GM23338 (cell line): ENCODE measurements around the gene MKNK2. TPM values are rescaled to one million over a fixed set of nuclear protein-coding genes. Genes with fewer than 3 reads are reported as not detected.
A peak's percentile ranks its signal among the peaks of the same experiment; 100 is the strongest.

Experiments
- ATAC-seq: fragments of 200-7000 bp; cut with Tn5 transposase; 3 replicates; pipeline ENCODE4 v1.9.1; 2020
- DNase-seq: peaks from one replicate; pipeline ENCODE4 v3.0.0-alpha.2; 2015; ENCODE audit warnings: low spot score
- H2AFZ ChIP-seq: fragments of 200-600 bp; sonication (generic); 2 replicates; pipeline ENCODE4 v1.8.0; 2016; ENCODE audit warnings: antibody characterized with exemption, mild to moderate bottlenecking, moderate library complexity
- H3F3A ChIP-seq: fragments of 200-600 bp; sonication (generic); replicated peaks from 2 replicates; pipeline ENCODE4 v1.8.0; 2017; ENCODE audit warnings: antibody characterized with exemption, mixed run types, low read depth
- H3K27ac ChIP-seq: fragments of 200-600 bp; sonication (generic); 2 replicates; pipeline ENCODE4 v1.6.1; 2016; ENCODE audit warnings: low read depth
- H3K27me3 ChIP-seq: fragments of 200-600 bp; sonication (generic); 2 replicates; pipeline ENCODE4 v1.8.0; 2016; ENCODE audit warnings: mild to moderate bottlenecking, mixed run types, moderate library complexity; ENCODE audit not compliant: insufficient read depth
- H3K36me3 ChIP-seq: fragments of 200-600 bp; sonication (generic); 2 replicates; pipeline ENCODE4 v1.8.0; 2016; ENCODE audit warnings: mild to moderate bottlenecking; ENCODE audit not compliant: insufficient read depth
- H3K4me1 ChIP-seq: fragments of 200-600 bp; sonication (generic); 2 replicates; pipeline ENCODE4 v1.8.0; 2016; ENCODE audit warnings: mild to moderate bottlenecking, moderate library complexity; ENCODE audit not compliant: insufficient read depth
- H3K4me2 ChIP-seq: fragments of 200-600 bp; sonication (generic); 2 replicates; pipeline ENCODE4 v1.7.1; 2017; ENCODE audit warnings: mixed run types
- H3K4me3 ChIP-seq: fragments of 200-600 bp; sonication (generic); 2 replicates; pipeline ENCODE4 v1.6.1; 2016; ENCODE audit warnings: mixed run types
- H3K79me2 ChIP-seq: fragments of 200-600 bp; sonication (generic); replicated peaks from 2 replicates; pipeline ENCODE4 v1.8.0; 2017; ENCODE audit warnings: mild to moderate bottlenecking; ENCODE audit not compliant: insufficient read depth
- H3K9me2 ChIP-seq: fragments of 200-600 bp; sonication (generic); 2 replicates; pipeline ENCODE4 v1.8.0; 2017; ENCODE audit not compliant: insufficient read depth
- H4K20me1 ChIP-seq: fragments of 200-600 bp; sonication (generic); replicated peaks from 2 replicates; pipeline ENCODE4 v1.8.0; 2017; ENCODE audit warnings: mild to moderate bottlenecking; ENCODE audit not compliant: insufficient read depth
- H3K27ac Mint-ChIP-seq: 2 replicates; pipeline ENCODE4 v1.8.0; 2020; ENCODE audit warnings: inconsistent platforms, mild to moderate bottlenecking, moderate library complexity, mixed read lengths
- H3K27me3 Mint-ChIP-seq: 3 replicates; pipeline ENCODE4 v1.8.0; 2022; ENCODE audit warnings: low read depth, mild to moderate bottlenecking, moderate library complexity, mixed read lengths, inconsistent platforms; ENCODE audit not compliant: insufficient read depth, poor library complexity
- H3K36me3 Mint-ChIP-seq: 3 replicates; pipeline ENCODE4 v1.8.0; 2021; ENCODE audit warnings: low read depth, mild to moderate bottlenecking, inconsistent platforms, moderate library complexity, mixed read lengths
- H3K4me1 Mint-ChIP-seq: 3 replicates; pipeline ENCODE4 v1.8.0; 2020; ENCODE audit warnings: mild to moderate bottlenecking, inconsistent platforms, mixed read lengths
- H3K4me3 Mint-ChIP-seq: 3 replicates; pipeline ENCODE4 v1.8.0; 2021; ENCODE audit warnings: moderate library complexity, mild to moderate bottlenecking, inconsistent platforms, mixed read lengths
- H3K9me3 Mint-ChIP-seq: 3 replicates; pipeline ENCODE4 v1.8.0; 2020; ENCODE audit warnings: moderate library complexity, mild to moderate bottlenecking, inconsistent platforms, mixed read lengths
- CREB1 ChIP-seq: fragments of 250-450 bp; sonication (Bioruptor Pico); IDR thresholded peaks from 2 replicates; pipeline ENCODE4 v1.5.0; 2020; ENCODE audit warnings: low read depth, mild to moderate bottlenecking, moderate library complexity
- CTCF ChIP-seq, 2 experiments: fragments of 200-600 bp in 1 of 2; sonication (generic) in 1 of 2; conservative IDR thresholded peaks; 2 replicates each; pipeline versions ENCODE4 v1.5.1 to v1.6.1; 2016 to 2017; ENCODE audit warnings: antibody characterized with exemption in 2 of 2, low read depth in 2 of 2, mild to moderate bottlenecking in 2 of 2, moderate library complexity in 1 of 2
- ETS1 ChIP-seq: IDR thresholded peaks from 2 replicates; pipeline ENCODE4 v1.6.1; 2016; ENCODE audit warnings: antibody characterized with exemption
- EZH2 ChIP-seq: fragments of 200-600 bp; sonication (generic); IDR thresholded peaks from one replicate; pipeline ENCODE4 v1.8.0; 2017; ENCODE audit warnings: antibody characterized with exemption, mild to moderate bottlenecking, low read depth; ENCODE audit not compliant: unreplicated experiment
- EZH2phosphoT487 ChIP-seq: fragments of 200-600 bp; sonication (generic); IDR thresholded peaks from one replicate; pipeline ENCODE4 v1.8.1; 2018; ENCODE audit warnings: antibody characterized with exemption; ENCODE audit not compliant: unreplicated experiment
- JUNB ChIP-seq: IDR thresholded peaks from one replicate; pipeline ENCODE4 v1.6.1; 2016; ENCODE audit warnings: antibody characterized with exemption; ENCODE audit not compliant: unreplicated experiment
- NANOG ChIP-seq: IDR thresholded peaks from 2 replicates; pipeline ENCODE4 v1.6.1; 2016; ENCODE audit warnings: antibody characterized with exemption, borderline replicate concordance
- POLR2AphosphoS5 ChIP-seq: IDR thresholded peaks from 2 replicates; pipeline ENCODE4 v1.6.1; 2016; ENCODE audit warnings: antibody characterized with exemption, low read depth
- REST ChIP-seq: IDR thresholded peaks from one replicate; pipeline ENCODE4 v1.6.1; 2018; ENCODE audit warnings: antibody characterized with exemption; ENCODE audit not compliant: unreplicated experiment
- STAT1 ChIP-seq: IDR thresholded peaks from one replicate; pipeline ENCODE4 v1.6.1; 2016; ENCODE audit warnings: antibody characterized with exemption; ENCODE audit not compliant: unreplicated experiment
- ZNF114 ChIP-seq: fragments of 250-450 bp; sonication (Bioruptor Pico); IDR thresholded peaks from 2 replicates; pipeline ENCODE4 v1.5.0; 2020; ENCODE audit warnings: mild to moderate bottlenecking, moderate library complexity
- ZNF331 ChIP-seq: fragments of 250-450 bp; sonication (Bioruptor Pico); IDR thresholded peaks from 2 replicates; pipeline ENCODE4 v1.5.0; 2020; ENCODE audit warnings: low read depth, mild to moderate bottlenecking, moderate library complexity
- ZNF462 ChIP-seq: fragments of 250-450 bp; sonication (Bioruptor Pico); IDR thresholded peaks from 2 replicates; pipeline ENCODE4 v1.5.0; 2020; ENCODE audit warnings: mild to moderate bottlenecking, moderate library complexity
- polyA plus RNA-seq: library from polyadenylated mRNA; unstranded; fragments of >200 nt; fragmentation: Nextera tagmentation; extraction: Ambion mirVana; gene quantifications from 2 replicates; pipeline ENCODE4 v1.2.1, GENCODE V29; 2016
- total RNA-seq: library from RNA; depleted of rRNA; stranded (reverse); fragments of >200 nt; shearing (Covaris generic); gene quantifications from 2 replicates; pipeline ENCODE4 v1.2.3, GENCODE V29; 2014

The MKNK2 gene
- total and polyA plus RNA-seq, 2 experiments from 2014 or later: 71.0 to 159 TPM

GRCh38 chr19:2058570-2059421, 7.8 kb upstream of the MKNK2 start:
- Mint-ChIP-seq H3K4me1 (peaks cover 29% of the 10 kb centered on the region), H3K27ac (peak overlapping the region; percentile 69)
- DNase-seq: no peak

More at GRCh38 chr19:2058570-2059421, 7.8 kb upstream of the MKNK2 start:
- no peaks in the 10 kb centered on the region for H3K9me3 Mint-ChIP-seq
- ATAC-seq: no peak
- no peak overlapping the region for H3K27ac ChIP-seq
- H3K79me2 ChIP-seq: no peaks in the 10 kb centered on the region
- H3F3A ChIP-seq: peaks cover 13% of the 10 kb centered on the region; the same call in 1 of the 2 replicates
- H4K20me1 ChIP-seq: no peaks in the 10 kb centered on the region
- peaks cover 21% of the 10 kb centered on the region for H3K4me1 ChIP-seq
- H3K4me3 Mint-ChIP-seq: peak overlapping the region; percentile 39; the same call in 1 of the 3 replicates
- no peak for TF ChIP-seq EZH2phosphoT487
- no peak for TF ChIP-seq EZH2
- TF ChIP-seq ZNF331 (CRISPR knock-in tag): no peak
- TF ChIP-seq ZNF114 (CRISPR knock-in tag): no peak
- TF ChIP-seq REST: no peak
- TF ChIP-seq ZNF462 (CRISPR knock-in tag): no peak
- no peak for TF ChIP-seq JUNB
- no peak for TF ChIP-seq POLR2AphosphoS5
- no peak for TF ChIP-seq ETS1
- TF ChIP-seq CREB1: no peak
- no peak for TF ChIP-seq CTCF (conservative IDR thresholded peaks at IDR 0.05; ENCODE audit: low read depth in 2 of 2)
- TF ChIP-seq NANOG: no peak
- TF ChIP-seq STAT1: no peak
- no peaks in the 10 kb centered on the region for H3K27me3 ChIP-seq
- H3K27me3 Mint-ChIP-seq: peaks cover 8% of the 10 kb centered on the region
- no peaks in the 10 kb centered on the region; the same call in 2 of the 3 replicates for H3K36me3 Mint-ChIP-seq
- H3K4me3 ChIP-seq: no peak overlapping the region
- no peak overlapping the region for H2AFZ ChIP-seq
- no peaks in the 10 kb centered on the region for H3K9me2 ChIP-seq
- no peak overlapping the region for H3K4me2 ChIP-seq
- no peaks in the 10 kb centered on the region for H3K36me3 ChIP-seq
